HG02884 (cell line): Measurements from ENCODE around the gene CACNA2D4.

ENCODE experiments used
- ATAC-seq: cut with Tn5 transposase; IDR thresholded peaks from one replicate; pipeline ENCODE4 v1.9.1; 2021; ENCODE audit warnings: mild to moderate bottlenecking, moderate library complexity; ENCODE audit not compliant: unreplicated experiment

The CACNA2D4 gene

GRCh38 chr12:1919284-1919683 lies 832 bp upstream of the CACNA2D4 start:
- no peak for ATAC-seq

DNA sequence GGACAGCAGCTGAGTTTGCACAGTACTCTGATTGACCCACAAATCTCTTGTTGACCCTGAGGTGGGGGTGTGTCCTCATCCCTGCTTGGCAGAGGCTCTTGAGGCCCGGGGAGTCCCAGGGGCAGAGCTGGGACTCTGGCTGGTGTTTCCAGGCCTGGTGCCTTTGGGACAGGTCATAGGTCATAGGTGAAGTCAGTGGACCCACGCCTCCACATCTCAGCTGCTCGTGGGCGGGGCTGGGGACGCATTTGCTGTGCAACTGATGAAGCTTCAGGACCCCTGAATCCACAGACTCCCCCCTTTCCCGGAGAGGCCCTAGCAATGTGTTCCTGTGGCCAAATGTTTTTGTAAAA lies 408 bp upstream of the CACNA2D4 start:
- no peak for ATAC-seq

GRCh38 chr12:1917172-1918070 lies 1.0 kb downstream of the CACNA2D4 start:
- ATAC-seq = no peak

DNA sequence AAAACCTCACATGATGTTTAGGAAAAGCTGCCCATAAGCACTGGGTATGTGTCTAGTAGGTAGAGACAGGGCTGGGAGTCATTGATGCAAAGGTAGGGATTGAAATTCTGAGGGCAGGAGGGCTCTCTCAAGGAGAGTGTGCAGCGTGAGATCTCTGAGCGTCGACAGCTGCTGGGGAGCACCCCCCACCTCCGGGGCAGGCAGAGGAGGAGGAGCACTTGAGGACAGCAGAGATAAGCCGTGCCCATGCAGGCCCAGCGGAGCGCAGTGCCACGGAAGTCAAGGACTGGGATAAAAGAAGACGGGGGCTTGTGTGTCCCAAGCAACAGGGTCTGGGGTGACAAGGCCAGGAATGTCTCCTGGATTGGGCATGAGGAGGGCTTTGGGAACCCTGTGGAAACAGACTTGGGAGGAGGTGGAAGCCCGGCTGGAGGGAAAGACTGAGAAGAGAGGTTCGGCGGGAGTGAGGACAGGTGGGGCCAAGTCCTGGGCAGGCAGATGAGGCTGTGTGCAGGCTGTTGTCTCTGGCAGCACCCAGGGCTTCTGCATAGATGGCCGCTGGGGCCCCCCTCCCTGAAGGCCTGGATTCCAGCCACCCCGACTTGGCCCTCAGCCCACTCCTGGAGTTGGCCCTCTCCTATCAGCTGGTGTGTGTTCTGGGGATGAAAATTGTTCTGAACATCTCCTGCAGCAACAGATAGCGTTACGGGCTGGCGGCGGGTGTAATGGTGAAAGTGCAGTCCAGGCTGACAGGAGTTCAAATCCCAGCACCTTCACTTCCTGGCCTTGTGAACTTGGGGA lies 1.9 kb downstream of the CACNA2D4 start:
- ATAC-seq = no peak

- no peak for ATAC-seq
These were observed 3.1 kb downstream of the CACNA2D4 start for GRCh38 chr12:1915082-1915968.

DNA sequence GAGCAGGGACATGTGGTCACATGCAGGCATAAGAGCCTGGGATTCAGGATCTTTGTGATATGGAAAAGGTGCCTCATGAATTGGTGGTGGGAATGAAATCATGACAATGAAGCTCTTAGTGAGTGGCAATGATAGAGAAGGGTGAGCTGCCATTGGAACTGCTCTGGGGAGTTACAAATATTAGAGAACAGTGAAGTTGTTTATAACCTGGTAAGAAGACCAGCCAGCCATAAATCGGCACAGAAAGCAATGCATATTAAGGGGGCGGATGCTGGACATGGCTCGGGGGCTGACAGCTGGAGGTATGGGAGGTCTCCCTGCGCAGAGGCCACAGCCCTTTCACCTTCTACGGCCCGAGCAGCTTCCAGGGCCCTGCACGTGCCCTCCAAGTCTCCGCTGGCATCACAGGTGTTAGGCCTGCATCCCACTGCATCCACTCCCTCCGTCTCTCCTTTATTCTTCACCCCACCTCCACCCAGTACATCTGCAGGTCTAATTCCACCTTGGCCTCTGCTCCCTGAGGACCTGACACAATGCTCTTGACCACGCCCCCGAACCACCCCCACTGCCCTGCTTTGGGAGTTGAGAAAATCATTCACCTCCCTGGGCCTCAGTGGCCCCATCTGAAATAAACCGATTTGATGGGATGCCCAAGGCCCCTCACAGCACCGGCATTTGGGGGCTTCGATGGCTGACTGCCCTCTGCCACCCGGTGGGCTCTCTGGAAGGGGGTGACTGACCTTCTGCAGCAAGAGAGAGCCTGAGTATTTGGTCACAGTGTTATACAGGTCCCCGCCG lies 4.1 kb downstream of the CACNA2D4 start:
- no peak for ATAC-seq

GRCh38 chr12:1913377-1914113 lies 4.9 kb downstream of the CACNA2D4 start:
- no peak for ATAC-seq

- ATAC-seq = no peak
These were observed 5.7 kb downstream of the CACNA2D4 start for GRCh38 chr12:1912580-1913376.

DNA sequence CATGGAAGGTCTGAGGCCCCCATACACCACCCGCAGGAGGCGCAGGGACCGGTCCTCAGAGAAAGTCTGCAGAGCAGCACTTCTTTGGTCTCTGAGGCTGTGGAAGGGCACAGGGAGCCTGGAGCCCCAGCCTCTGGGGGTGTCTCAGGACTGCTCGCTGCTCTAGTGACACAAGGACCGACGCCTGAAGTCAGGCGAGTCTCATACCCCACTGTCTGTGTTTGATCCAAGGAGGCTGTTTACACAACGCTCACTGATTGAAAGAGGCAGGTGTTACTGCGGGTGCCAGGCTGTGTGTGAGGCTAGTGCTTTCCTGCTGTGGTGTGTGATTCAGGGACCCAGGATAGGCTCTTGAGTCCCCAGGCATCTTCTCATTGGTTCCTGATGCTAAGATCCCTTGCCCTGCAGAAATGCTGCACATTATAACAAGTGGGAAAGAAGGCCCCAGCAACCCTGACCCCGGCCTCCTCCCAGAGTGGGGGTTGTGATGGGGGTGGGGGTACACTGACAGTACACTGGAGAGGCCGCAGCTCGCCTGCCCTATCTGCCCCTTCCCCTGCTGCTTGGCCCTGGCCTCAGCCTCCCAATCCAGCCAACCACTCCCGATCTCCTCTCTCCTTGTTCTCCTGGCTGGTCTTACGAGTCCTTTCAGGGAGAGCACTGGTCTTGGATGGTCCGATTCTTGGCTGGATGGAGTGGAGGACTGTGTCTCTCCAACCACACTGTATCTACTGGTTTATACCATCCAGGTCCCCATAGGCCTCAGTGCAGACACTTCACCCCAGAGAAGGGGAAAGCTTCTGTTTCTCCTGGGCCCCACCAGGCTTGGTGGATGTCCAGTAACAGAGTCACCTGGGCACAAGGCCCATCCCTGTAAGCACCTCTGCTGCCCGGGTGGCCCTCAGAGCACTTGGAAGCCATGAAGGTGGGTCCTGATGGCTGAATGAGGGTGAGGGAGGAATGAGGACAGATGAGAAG lies 6.6 kb downstream of the CACNA2D4 start:
- ATAC-seq = no peak

DNA sequence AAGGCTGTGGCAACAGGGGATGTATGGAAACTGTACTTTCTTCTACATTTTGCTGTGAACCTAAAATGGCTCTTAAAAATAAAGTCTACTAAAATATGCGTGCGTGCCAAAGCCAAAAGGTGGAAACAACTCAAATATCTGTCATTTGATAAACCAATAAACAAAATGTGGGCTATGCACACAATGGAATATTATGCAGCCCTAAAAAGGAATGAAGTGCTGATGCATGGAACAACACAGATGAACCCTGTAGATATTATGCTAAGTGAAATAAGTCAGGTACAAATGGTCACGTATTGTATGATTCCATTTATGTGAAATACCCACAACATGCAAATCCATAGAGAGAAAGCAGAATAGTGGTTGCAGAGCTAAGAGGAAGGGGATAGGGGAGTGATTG lies 8.0 kb downstream of the CACNA2D4 start:
- ATAC-seq = no peak

DNA sequence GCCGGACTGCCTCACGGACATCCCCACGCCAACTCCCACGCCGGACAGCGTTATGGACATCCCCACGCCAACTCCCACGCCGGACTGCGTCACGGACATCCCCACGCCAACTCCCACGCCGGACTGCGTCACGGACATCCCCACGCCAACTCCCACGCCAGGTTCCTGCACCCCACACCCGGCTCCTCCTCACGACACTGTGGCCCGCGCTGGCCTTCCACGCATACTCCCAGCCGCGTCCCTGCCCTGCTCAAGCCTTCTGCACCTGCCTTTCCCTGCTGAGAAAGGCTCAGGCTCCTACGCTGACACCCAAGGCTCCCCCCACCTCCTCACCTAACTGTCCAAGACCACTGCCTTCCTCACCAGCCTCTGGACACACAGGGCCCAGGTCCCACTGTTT lies 9.7 kb downstream of the CACNA2D4 start:
- no peak for ATAC-seq

DNA sequence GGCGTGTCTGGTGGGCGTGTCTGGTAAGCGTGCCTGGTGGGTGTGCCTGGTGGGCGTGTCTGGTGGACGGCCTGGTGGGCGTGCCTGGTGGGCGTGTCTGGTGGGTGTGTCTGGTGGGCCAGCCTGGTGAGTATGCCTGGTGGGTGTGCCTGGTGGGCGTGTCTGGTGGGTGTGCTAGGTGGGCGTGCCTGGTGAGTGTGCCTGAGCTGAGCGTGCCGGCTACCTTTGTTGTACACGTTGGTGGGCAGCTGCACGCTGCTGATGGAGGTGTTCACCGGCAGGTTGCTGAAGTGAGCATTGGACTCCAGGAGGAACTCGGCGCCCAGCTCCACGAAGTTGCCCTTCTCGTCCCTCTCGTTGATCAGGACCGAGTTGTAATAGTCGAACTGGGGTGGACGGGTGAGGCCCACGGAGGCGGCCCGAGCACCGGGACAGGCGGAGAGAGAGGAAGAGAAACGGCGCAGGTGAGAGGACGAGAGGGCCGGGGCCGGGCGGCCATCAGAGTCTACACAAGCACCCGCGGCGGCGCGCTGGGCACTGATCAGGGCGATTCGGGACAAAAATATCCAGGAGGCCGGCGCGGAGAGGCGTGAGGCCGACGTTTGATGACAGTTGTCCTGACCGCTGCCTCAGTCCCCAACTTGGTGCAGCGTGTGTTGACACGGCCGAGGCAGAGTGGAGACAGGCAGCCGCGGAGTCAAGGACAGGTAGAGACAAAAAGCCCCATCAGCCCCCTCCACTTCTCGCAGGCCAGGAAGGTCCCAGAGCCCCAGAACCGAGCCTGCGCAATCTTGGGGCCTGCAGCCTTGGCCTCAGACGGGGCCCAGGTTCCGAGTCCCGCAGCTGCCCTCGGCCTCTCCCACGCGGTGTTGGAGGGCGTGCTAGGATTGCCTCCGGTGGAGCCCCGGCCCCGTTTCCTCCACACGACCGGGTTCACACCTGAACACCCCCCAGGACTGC lies 10.5 kb downstream of the CACNA2D4 start:
- no peak for ATAC-seq

DNA sequence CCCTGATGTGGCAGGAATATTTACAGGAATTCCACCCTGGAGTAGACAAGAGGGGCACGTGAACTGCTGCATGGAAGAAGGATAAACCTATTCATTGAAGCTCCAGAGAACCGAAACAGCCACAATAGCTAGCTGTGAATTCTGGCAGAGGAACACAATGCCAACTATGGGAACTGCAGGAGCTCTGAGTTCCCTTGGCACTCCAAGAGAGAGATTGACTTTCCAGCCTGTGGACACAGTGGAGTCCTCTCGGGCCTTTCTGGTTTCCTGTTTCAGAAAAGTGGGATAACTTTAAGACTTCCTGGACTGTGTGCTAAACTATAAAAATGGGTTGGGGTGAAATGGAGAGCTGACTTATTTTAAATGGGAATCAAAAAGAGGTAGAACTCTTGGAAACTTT lies 11.9 kb downstream of the CACNA2D4 start:
- no peak for ATAC-seq

DNA sequence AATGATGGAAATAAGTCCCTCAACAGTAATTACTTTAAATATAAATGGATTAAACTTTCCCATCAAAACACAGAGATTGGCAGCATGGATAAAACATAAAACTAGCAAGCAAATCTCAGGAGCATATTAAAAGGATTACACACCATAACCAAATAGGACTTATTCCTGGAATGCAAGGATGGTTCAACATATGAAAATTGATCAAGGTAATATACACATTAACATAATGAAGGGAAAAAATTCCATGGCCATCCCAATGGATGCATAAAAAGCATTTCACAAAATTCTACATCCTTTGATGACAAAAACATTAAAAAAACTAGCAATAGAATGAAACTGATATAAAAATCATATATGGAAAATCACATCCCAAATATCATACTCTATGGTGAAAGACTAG lies 13.6 kb downstream of the CACNA2D4 start:
- ATAC-seq = no peak

DNA sequence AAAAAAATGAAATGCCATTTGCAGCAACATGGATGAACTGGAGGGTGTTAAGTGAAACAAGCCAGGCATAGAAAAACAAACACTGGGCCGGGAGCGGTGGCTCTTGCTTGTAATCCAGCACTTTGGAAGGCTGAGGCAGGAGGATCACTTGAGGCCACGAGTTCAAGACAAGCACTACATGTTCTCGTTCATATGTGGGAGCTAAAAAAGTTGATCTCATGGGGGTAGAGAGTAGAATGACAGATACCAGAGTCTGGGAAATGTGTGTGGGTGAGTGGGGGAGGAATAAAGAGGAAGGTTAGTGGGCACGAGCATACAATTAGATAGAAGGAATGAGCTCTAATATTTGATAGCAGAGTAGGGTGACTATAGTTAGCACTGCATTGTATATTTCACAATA lies 21.5 kb downstream of the CACNA2D4 start:
- ATAC-seq = no peak

DNA sequence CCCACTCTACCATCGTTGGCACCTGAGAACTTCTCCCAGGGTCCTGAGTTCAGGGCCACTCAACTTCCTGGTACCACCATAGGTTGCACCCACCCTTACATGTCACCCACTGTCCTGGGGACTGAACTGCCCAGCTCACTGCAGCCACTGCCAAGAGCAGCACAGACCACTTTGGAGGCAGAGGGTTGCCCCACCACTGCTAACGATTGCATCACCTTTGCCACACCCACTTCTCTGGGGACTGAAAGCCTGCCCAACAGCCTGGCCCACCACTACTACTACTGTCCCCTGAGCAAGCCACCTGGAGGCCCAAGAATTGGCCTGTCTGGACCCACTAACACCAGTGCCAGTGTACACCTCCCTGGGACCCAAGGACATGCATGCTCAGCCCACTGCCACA lies 27.6 kb downstream of the CACNA2D4 start:
- ATAC-seq = no peak
